Measurements from ENCODE around the gene SLC22A12.

DNA sequence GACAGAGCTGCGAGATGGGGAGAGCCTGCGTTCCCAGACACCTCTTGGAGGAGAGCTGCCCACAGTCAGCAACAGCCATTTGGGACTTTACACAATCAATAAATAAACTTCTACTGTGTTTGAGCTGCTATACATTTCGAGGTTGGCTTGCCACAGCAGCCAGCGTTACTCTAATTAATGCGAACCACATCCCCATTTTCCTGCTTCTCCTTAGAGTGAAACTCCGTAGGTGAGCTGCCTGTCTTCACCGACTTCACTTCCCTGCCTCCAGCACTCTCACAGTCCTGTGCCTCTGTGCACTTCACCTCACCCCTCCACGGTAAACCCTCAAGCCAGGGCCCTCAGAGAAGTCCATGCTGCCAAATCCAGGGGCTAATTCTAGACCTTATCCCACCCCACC lies 5.9 kb upstream of the SLC22A12 start:
- no peak for TF ChIP-seq POLR2AphosphoS5 (IDR thresholded peaks at IDR 0.05; ENCODE audit: low read depth, low read length)
- no peak for TF ChIP-seq CTCF (IDR thresholded peaks at IDR 0.05; ENCODE audit: control extremely low read depth in 1 of 3, insufficient read depth in 1 of 3, low read depth in 1 of 3, low read length in 3 of 3)
- no peak for TF ChIP-seq KDM4A (IDR thresholded peaks at IDR 0.05; ENCODE audit: low read depth, low read length, severe bottlenecking)
- no peak for TF ChIP-seq EZH2 (IDR thresholded peaks at IDR 0.05; ENCODE audit: low read depth, low read length, severe bottlenecking)
- TF ChIP-seq YY1 (IDR thresholded peaks at IDR 0.05; ENCODE audit: low read depth, low read length), result no peak

Measured in H1 (cell line).